ENCODE measurements around the gene AS3MT.

AS3MT gene

GRCh38 chr10:102845352-102845902 is 23.8 kb upstream of the AS3MT start:
- no peak for TF ChIP-seq ZBTB7A (IDR thresholded peaks at IDR 0.05; ENCODE audit: low read depth)
- TF ChIP-seq, protein P1, sequence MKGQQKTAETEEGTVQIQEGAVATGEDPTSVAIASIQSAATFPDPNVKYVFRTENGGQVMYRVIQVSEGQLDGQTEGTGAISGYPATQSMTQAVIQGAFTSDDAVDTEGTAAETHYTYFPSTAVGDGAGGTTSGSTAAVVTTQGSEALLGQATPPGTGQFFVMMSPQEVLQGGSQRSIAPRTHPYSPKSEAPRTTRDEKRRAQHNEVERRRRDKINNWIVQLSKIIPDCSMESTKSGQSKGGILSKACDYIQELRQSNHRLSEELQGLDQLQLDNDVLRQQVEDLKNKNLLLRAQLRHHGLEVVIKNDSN (IDR thresholded peaks at IDR 0.05) = no peak
- TF ChIP-seq YY1 (IDR thresholded peaks at IDR 0.05; ENCODE audit: low read depth) = no peak
- TF ChIP-seq RAD21 (IDR thresholded peaks at IDR 0.05; ENCODE audit: low read depth) = no peak
- no peak for TF ChIP-seq CEBPB (IDR thresholded peaks at IDR 0.05)
- TF ChIP-seq EP300 (IDR thresholded peaks at IDR 0.05; ENCODE audit: borderline replicate concordance) = no peak
- TF ChIP-seq, protein P2, sequence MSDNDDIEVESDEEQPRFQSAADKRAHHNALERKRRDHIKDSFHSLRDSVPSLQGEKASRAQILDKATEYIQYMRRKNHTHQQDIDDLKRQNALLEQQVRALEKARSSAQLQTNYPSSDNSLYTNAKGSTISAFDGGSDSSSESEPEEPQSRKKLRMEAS (IDR thresholded peaks at IDR 0.05) = no peak
- TF ChIP-seq NFIC (IDR thresholded peaks at IDR 0.05) = no peak
- no peak for TF ChIP-seq TEAD4 (IDR thresholded peaks at IDR 0.05)
- TF ChIP-seq TAF1 (IDR thresholded peaks at IDR 0.05; ENCODE audit: low read depth) = no peak
- TF ChIP-seq CREB1 (IDR thresholded peaks at IDR 0.05; ENCODE audit: low read depth) = no peak
- TF ChIP-seq FOXM1 (IDR thresholded peaks at IDR 0.05; ENCODE audit: borderline replicate concordance, low read depth) = no peak
- no peak for TF ChIP-seq EGR1 (IDR thresholded peaks at IDR 0.05)
- no peak for TF ChIP-seq TCF12 (IDR thresholded peaks at IDR 0.05; ENCODE audit: low read depth)
- TF ChIP-seq, protein P3, sequence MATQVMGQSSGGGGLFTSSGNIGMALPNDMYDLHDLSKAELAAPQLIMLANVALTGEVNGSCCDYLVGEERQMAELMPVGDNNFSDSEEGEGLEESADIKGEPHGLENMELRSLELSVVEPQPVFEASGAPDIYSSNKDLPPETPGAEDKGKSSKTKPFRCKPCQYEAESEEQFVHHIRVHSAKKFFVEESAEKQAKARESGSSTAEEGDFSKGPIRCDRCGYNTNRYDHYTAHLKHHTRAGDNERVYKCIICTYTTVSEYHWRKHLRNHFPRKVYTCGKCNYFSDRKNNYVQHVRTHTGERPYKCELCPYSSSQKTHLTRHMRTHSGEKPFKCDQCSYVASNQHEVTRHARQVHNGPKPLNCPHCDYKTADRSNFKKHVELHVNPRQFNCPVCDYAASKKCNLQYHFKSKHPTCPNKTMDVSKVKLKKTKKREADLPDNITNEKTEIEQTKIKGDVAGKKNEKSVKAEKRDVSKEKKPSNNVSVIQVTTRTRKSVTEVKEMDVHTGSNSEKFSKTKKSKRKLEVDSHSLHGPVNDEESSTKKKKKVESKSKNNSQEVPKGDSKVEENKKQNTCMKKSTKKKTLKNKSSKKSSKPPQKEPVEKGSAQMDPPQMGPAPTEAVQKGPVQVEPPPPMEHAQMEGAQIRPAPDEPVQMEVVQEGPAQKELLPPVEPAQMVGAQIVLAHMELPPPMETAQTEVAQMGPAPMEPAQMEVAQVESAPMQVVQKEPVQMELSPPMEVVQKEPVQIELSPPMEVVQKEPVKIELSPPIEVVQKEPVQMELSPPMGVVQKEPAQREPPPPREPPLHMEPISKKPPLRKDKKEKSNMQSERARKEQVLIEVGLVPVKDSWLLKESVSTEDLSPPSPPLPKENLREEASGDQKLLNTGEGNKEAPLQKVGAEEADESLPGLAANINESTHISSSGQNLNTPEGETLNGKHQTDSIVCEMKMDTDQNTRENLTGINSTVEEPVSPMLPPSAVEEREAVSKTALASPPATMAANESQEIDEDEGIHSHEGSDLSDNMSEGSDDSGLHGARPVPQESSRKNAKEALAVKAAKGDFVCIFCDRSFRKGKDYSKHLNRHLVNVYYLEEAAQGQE (IDR thresholded peaks at IDR 0.05; ENCODE audit: low read depth) = no peak

GRCh38 chr10:102850025-102850518 is 19.2 kb upstream of the AS3MT start:
- no peak for TF ChIP-seq NFIC (IDR thresholded peaks at IDR 0.05)
- TF ChIP-seq, protein P3 (IDR thresholded peaks at IDR 0.05; ENCODE audit: low read depth) = no peak
- TF ChIP-seq TEAD4 (IDR thresholded peaks at IDR 0.05) = no peak
- TF ChIP-seq TAF1 (IDR thresholded peaks at IDR 0.05; ENCODE audit: low read depth) = no peak
- no peak for TF ChIP-seq ZBTB7A (IDR thresholded peaks at IDR 0.05; ENCODE audit: low read depth)
- TF ChIP-seq RAD21 (IDR thresholded peaks at IDR 0.05; ENCODE audit: low read depth) = no peak
- TF ChIP-seq CEBPB (IDR thresholded peaks at IDR 0.05) = no peak
- TF ChIP-seq EP300 (IDR thresholded peaks at IDR 0.05; ENCODE audit: borderline replicate concordance) = no peak
- no peak for TF ChIP-seq YY1 (IDR thresholded peaks at IDR 0.05; ENCODE audit: low read depth)
- no peak for TF ChIP-seq TCF12 (IDR thresholded peaks at IDR 0.05; ENCODE audit: low read depth)
- TF ChIP-seq EGR1 (IDR thresholded peaks at IDR 0.05) = no peak
- TF ChIP-seq CREB1 (IDR thresholded peaks at IDR 0.05; ENCODE audit: low read depth) = no peak
- TF ChIP-seq, protein P2 (IDR thresholded peaks at IDR 0.05) = no peak
- TF ChIP-seq, protein P1 (IDR thresholded peaks at IDR 0.05) = no peak
- TF ChIP-seq FOXM1 (IDR thresholded peaks at IDR 0.05; ENCODE audit: borderline replicate concordance, low read depth) = no peak

DNA sequence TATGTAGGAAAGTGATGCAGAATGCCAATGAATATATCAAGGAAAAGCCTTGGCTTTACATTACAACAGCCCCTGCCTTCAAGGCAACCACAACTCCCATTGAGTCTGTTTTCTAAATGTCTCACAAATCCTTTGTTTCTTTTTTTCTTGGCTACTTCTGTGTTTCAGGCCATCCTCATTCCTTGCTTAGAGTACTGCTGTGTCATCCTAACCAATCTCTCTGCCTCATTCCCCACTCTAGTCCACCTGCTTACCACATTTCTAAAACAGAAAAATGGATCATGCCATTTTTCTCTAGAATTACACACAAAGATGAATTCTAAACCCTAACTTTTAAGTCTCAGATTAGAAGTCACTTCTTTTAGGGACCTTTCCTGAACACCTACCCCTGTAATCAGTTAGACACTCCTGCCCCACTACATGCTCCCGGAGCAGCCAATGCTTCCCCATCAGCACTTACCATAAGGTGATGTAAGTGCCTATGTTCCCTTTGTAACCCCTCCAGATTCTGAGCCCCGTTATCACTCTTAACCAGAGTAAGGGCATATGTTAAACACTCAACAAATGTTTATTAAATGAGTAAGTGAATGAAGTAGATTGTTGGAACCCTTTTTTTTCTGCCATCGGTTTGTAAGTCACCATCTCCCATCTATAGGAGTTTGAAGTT is 12.4 kb upstream of the AS3MT start:
- no peak for TF ChIP-seq RAD21 (IDR thresholded peaks at IDR 0.05; ENCODE audit: low read depth)

- TF ChIP-seq TCF12 (IDR thresholded peaks at IDR 0.05; ENCODE audit: low read depth) (no peak), ZBTB7A (IDR thresholded peaks at IDR 0.05; ENCODE audit: low read depth) (no peak), EP300 (IDR thresholded peaks at IDR 0.05; ENCODE audit: borderline replicate concordance) (no peak), EGR1 (IDR thresholded peaks at IDR 0.05) (no peak), RAD21 (IDR thresholded peaks at IDR 0.05; ENCODE audit: low read depth) (no peak), YY1 (IDR thresholded peaks at IDR 0.05; ENCODE audit: low read depth) (no peak), CREB1 (IDR thresholded peaks at IDR 0.05; ENCODE audit: low read depth) (no peak), TAF1 (IDR thresholded peaks at IDR 0.05; ENCODE audit: low read depth) (no peak)
- TF ChIP-seq, protein P3 (IDR thresholded peaks at IDR 0.05; ENCODE audit: low read depth) = no peak
- TF ChIP-seq, protein P1 (IDR thresholded peaks at IDR 0.05) = no peak
These were observed 9.4 kb upstream of the AS3MT start for GRCh38 chr10:102859911-102860310.
